ENCODE results near the gene PIGL.
A peak's percentile ranks its signal among the peaks of the same experiment; 100 is the strongest.

Gene PIGL

GRCh38 chr17:16361874-16362273 is 144.9 kb downstream of the PIGL start:
- DNase-seq: no peak

GRCh38 chr17:16363749-16364536 is 146.9 kb downstream of the PIGL start:
- DNase-seq: peak; percentile 65

GRCh38 chr17:16364625-16365024 is 147.6 kb downstream of the PIGL start:
- DNase-seq: no peak

GRCh38 chr17:16371742-16372141 is 154.7 kb downstream of the PIGL start:
- DNase-seq: no peak

GRCh38 chr17:16374146-16374938 is 157.3 kb downstream of the PIGL start:
- DNase-seq: no peak

Data from activated T-cell treated with anti-CD3 and anti-CD28 coated beads for 4 hours (primary cell).